IMR-90 (cell line): ENCODE data around the gene WIPF1. TPM values are rescaled to one million over a fixed set of nuclear protein-coding genes. Genes with fewer than 3 reads are reported as not detected.

Experiments used
- ATAC-seq: fragments of 200-7000 bp; cut with Tn5 transposase; 2 replicates; pipeline ENCODE4 v1.9.1; 2020; ENCODE audit warnings: low read depth, mild to moderate bottlenecking, moderate library complexity
- BruUV-seq: library from RNA; stranded (reverse); fragments of 400-500 nt; replicated peaks from 2 replicates; lab custom pipeline; 2021; lab: Mats Ljungman, UMichigan
- CTCF ChIA-PET: fragments of 300-600 bp; formaldehyde crosslinking; extraction: SDS; loops from one replicate; lab custom pipeline; 2021; ENCODE audit warnings: antibody characterized with exemption; lab: Yijun Ruan, JAX
- POLR2A ChIA-PET: fragments of 300-600 bp; sonication (Branson Sonifier 250); formaldehyde crosslinking; loops from one replicate; lab custom pipeline; 2022; ENCODE audit warnings: antibody characterized with exemption; ENCODE audit not compliant: unreplicated experiment; lab: Charles Lee
- DNase-seq: peaks from one replicate; pipeline ENCODE4 v3.0.0; 2013
- H2AFZ ChIP-seq: replicated peaks from 2 replicates; pipeline ENCODE3; 2013; ENCODE audit warnings: low read length, mild to moderate bottlenecking; ENCODE audit not compliant: poor library complexity
- H2AK5ac ChIP-seq: 2 replicates; pipeline ENCODE4 v1.6.1; 2013; ENCODE audit warnings: low read depth, low read length, inconsistent platforms
- H2AK9ac ChIP-seq: replicated peaks from 2 replicates; pipeline ENCODE3; 2013; ENCODE audit warnings: mild to moderate bottlenecking, low read depth, low read length, moderate library complexity; ENCODE audit not compliant: poor library complexity
- H2BK120ac ChIP-seq: 2 replicates; pipeline ENCODE4 v1.6.1; 2013; ENCODE audit warnings: low read depth, low read length, inconsistent platforms
- H2BK15ac ChIP-seq: 3 replicates; pipeline ENCODE4 v1.6.1; 2013; ENCODE audit warnings: low read depth, low read length, inconsistent platforms
- H2BK20ac ChIP-seq: 2 replicates; pipeline ENCODE4 v1.6.1; 2013; ENCODE audit warnings: low read depth, mild to moderate bottlenecking, inconsistent platforms, low read length, moderate library complexity
- H2BK5ac ChIP-seq: 2 replicates; pipeline ENCODE4 v1.6.1; 2013; ENCODE audit warnings: mild to moderate bottlenecking, low read depth, low read length, inconsistent platforms; ENCODE audit not compliant: poor library complexity, severe bottlenecking
- H3K14ac ChIP-seq: replicated peaks from 2 replicates; pipeline ENCODE4 v1.6.1; 2013; ENCODE audit warnings: low read depth, low read length, inconsistent platforms
- H3K18ac ChIP-seq: 2 replicates; pipeline ENCODE4 v1.6.1; 2013; ENCODE audit warnings: low read depth, low read length, control low read depth
- H3K23ac ChIP-seq: 2 replicates; pipeline ENCODE4 v1.6.1; 2013; ENCODE audit warnings: low read depth, low read length, inconsistent platforms
- H3K27ac ChIP-seq: 2 replicates; pipeline ENCODE4 v1.5.1; 2013; ENCODE audit warnings: mild to moderate bottlenecking, control low read depth, low read length; ENCODE audit not compliant: insufficient read depth
- H3K27me3 ChIP-seq: 2 replicates; pipeline ENCODE4 v1.6.1; 2013; ENCODE audit warnings: low read length; ENCODE audit not compliant: control insufficient read depth, insufficient read depth
- H3K36me3 ChIP-seq: 2 replicates; pipeline ENCODE4 v1.6.1; 2013; ENCODE audit warnings: low read length, mixed read lengths; ENCODE audit not compliant: control insufficient read depth, insufficient read depth
- H3K4ac ChIP-seq: 2 replicates; pipeline ENCODE4 v1.6.1; 2013; ENCODE audit warnings: low read depth, low read length, inconsistent platforms
- H3K4me1 ChIP-seq: 2 replicates; pipeline ENCODE4 v1.6.1; 2013; ENCODE audit warnings: low read length, mixed read lengths; ENCODE audit not compliant: control insufficient read depth, insufficient read depth
- H3K4me2 ChIP-seq: 2 replicates; pipeline ENCODE4 v1.6.1; 2013; ENCODE audit warnings: low read depth, mild to moderate bottlenecking, control low read depth, low read length, moderate library complexity
- H3K4me3 ChIP-seq: 2 replicates; pipeline ENCODE4 v1.5.1; 2013; ENCODE audit warnings: low read depth, mild to moderate bottlenecking, control low read depth, low read length, moderate library complexity; ENCODE audit not compliant: insufficient read depth
- H3K56ac ChIP-seq: 2 replicates; pipeline ENCODE4 v1.6.1; 2013; ENCODE audit warnings: low read length, inconsistent platforms; ENCODE audit not compliant: insufficient read depth; ENCODE audit errors: extremely low read depth
- H3K79me1 ChIP-seq, 2 experiments: 2 replicates each; pipeline ENCODE4 v1.6.1; 2013; ENCODE audit warnings: low read length in 2 of 2, inconsistent platforms in 1 of 2, low read depth in 1 of 2
- H3K9ac ChIP-seq: 2 replicates; pipeline ENCODE4 v1.6.1; 2013; ENCODE audit warnings: low read depth, low read length, control low read depth
- H3K9me1 ChIP-seq: 2 replicates; pipeline ENCODE4 v1.6.1; 2013; ENCODE audit warnings: low read length, inconsistent platforms; ENCODE audit not compliant: insufficient read depth
- H3K9me3 ChIP-seq: 2 replicates; pipeline ENCODE4 v1.6.1; 2013; ENCODE audit warnings: low read length; ENCODE audit not compliant: control insufficient read depth, insufficient read depth
- H4K20me1 ChIP-seq: 2 replicates; pipeline ENCODE4 v1.6.1; 2013; ENCODE audit warnings: low read length, inconsistent platforms; ENCODE audit not compliant: insufficient read depth
- H4K5ac ChIP-seq: 2 replicates; pipeline ENCODE4 v1.6.1; 2013; ENCODE audit warnings: mild to moderate bottlenecking, low read depth, low read length, control low read depth
- H4K8ac ChIP-seq, 2 experiments: 2 replicates each; pipeline ENCODE4 v1.6.1; 2013; ENCODE audit warnings: low read depth in 2 of 2, low read length in 2 of 2, control low read depth in 1 of 2, inconsistent platforms in 1 of 2
- H4K91ac ChIP-seq: 2 replicates; pipeline ENCODE4 v1.6.1; 2013; ENCODE audit warnings: low read depth, low read length, inconsistent platforms; ENCODE audit not compliant: insufficient read depth
- CEBPB ChIP-seq: IDR thresholded peaks from 2 replicates; pipeline ENCODE4 v1.6.1; 2012; ENCODE audit warnings: low read depth, low read length, improper control_type of control experiment
- MAZ ChIP-seq: IDR thresholded peaks from 2 replicates; pipeline ENCODE4 v1.6.1; 2012; ENCODE audit warnings: low read depth, mild to moderate bottlenecking, low read length, improper control_type of control experiment, moderate library complexity, borderline replicate concordance
- WGBS, 2 experiments: methylation state at CpG; one replicate each; pipeline versions ENCODE4 v1.1.5 to v1.1.7; 2013; ENCODE audit warnings: missing lambda C conversion rate in 2 of 2; ENCODE audit not compliant: insufficient read length in 1 of 2; ENCODE audit errors: extremely low coverage in 2 of 2; 5-methylcytosine and 5-hydroxymethylcytosine counted together
- dilution Hi-C: fragments of 300-500 bp; cut with HindIII; formaldehyde crosslinking; loops from one replicate; pipeline ENCODE4 v1.14.3; 2018; ENCODE audit warnings: low sequenced_read_pairs; ENCODE audit not compliant: unreplicated experiment
- in situ Hi-C: fragments of 300-500 bp; cut with MboI; formaldehyde crosslinking; loops from 3 replicates; pipeline ENCODE4 v1.14.3; 2019; ENCODE audit warnings: low sequenced_read_pairs, inconsistent platforms, mixed read lengths
- intact Hi-C: fragments of 100-400 bp; cut with micrococcal nuclease; formaldehyde crosslinking; loops from 2 replicates; pipeline ENCODE4 v1.10.0; 2022
- polyA plus RNA-seq, 3 experiments: library from polyadenylated mRNA; depleted of rRNA; stranded (reverse); fragments of >200 nt; gene quantifications; 2 replicates each; pipeline ENCODE4 v1.2.3, GENCODE V29; 2012; ENCODE audit warnings: low replicate concordance in 1 of 3
- total RNA-seq: library from RNA; depleted of rRNA; stranded (reverse); fragments of >200 nt; gene quantifications from 2 replicates; pipeline ENCODE4 v1.2.3, GENCODE V29; 2012

WIPF1 gene
- total and polyA plus RNA-seq, 2 of the 4 experiments (the other 2 are of a cell fraction): 2.7 to 13.5 TPM

DNA sequence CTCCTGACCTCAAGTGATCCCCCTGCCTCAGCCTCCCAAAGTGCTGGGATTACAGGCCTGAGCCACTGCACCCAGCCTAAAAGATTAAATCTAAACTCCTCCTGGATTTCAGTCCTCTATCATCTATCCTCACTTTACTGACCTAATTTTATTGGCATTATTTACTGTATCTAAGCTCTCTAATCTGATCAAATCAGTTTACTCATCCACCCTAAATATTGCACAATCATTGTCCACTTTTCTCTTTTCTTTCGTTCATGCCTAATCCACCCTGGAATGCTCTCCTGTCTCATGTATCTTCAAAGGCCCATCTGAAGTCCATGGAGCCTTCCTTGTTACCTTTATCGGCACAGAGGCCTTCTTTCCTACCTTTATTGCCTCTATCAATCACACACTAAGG is 79.2 kb downstream of the WIPF1 start:
- dilution Hi-C loops: no loop called here
- Histone ChIP-seq H3K9me1 (no peaks in the 10 kb centered on the region), H4K8ac (no peak overlapping the region), H3K4ac (no peak overlapping the region), H4K5ac (no peak overlapping the region), H3K4me2 (no peak overlapping the region), H3K18ac (no peak overlapping the region), H2BK15ac (no peak overlapping the region), H2AFZ (no peak overlapping the region), H2BK5ac (no peak overlapping the region), H3K56ac (no peak overlapping the region), H3K23ac (no peak overlapping the region), H3K9me3 (no peaks in the 10 kb centered on the region), H3K79me1 (no peaks in the 10 kb centered on the region), H3K27ac (no peak overlapping the region), H2BK20ac (no peak overlapping the region), H4K20me1 (no peaks in the 10 kb centered on the region), H2AK5ac (no peak overlapping the region), H4K91ac (no peak overlapping the region), H2AK9ac (no peak overlapping the region), H3K27me3 (peaks cover 18% of the 10 kb centered on the region), H3K4me3 (no peak overlapping the region), H2BK120ac (no peak overlapping the region), H3K14ac (no peak overlapping the region), H3K9ac (no peak overlapping the region), H3K36me3 (no peaks in the 10 kb centered on the region), H3K4me1 (no peaks in the 10 kb centered on the region)
- no TSS peak for BruUV-seq
- WGBS, 2 experiments: 40% methylated on average over 1 of the region's 2 CpGs; no CpG with 5 or more reads in 1 of the 2 experiments
- in situ Hi-C loops: no loop called here
- no peak for DNase-seq
- ChIA-PET CTCF (no interaction called here), POLR2A (interaction anchor here (0.6 kb wide), 1 partner anchor 37 kb away, joined by 3 read pairs; no protein-coding TSS in a partner anchor)
- no peak for TF ChIP-seq MAZ
- peak; percentile 89 for TF ChIP-seq CEBPB
- intact Hi-C loops: no loop called here
- ATAC-seq: no peak
